MCF 10A (cell line): ENCODE data around the gene LARGE2. TPM values are rescaled to one million over a fixed set of nuclear protein-coding genes. Genes with fewer than 3 reads are reported as not detected.
A peak's percentile ranks its signal among the peaks of the same experiment; 100 is the strongest.

Experiments
- BruUV-seq: library from RNA; stranded (reverse); fragments of 400-500 nt; replicated peaks from 2 replicates; lab custom pipeline; 2021; lab: Mats Ljungman, UMichigan
- CTCF ChIA-PET: fragments of 300-600 bp; sonication (Branson Sonifier 250); formaldehyde crosslinking; extraction: SDS; loops from one replicate; lab custom pipeline; 2021; ENCODE audit warnings: antibody characterized with exemption, inconsistent platforms; lab: Yijun Ruan, JAX
- POLR2A ChIA-PET: fragments of 300-600, 350-650 bp; sonication (Branson Sonifier 250); formaldehyde crosslinking; extraction: SDS; loops from one replicate; lab custom pipeline; 2020; ENCODE audit warnings: antibody characterized with exemption, inconsistent platforms; lab: Yijun Ruan, JAX
- DNase-seq: peaks from one replicate; pipeline ENCODE4 v3.0.0-alpha.2; 2018; ENCODE audit not compliant: unreplicated experiment
- H3K27ac Mint-ChIP-seq: one replicate; pipeline ENCODE4 v1.8.0; 2022; ENCODE audit warnings: mild to moderate bottlenecking, low read depth, mixed read lengths; ENCODE audit not compliant: unreplicated experiment
- H3K27me3 Mint-ChIP-seq: one replicate; pipeline ENCODE4 v1.8.0; 2022; ENCODE audit warnings: mixed read lengths; ENCODE audit not compliant: insufficient read depth, unreplicated experiment
- H3K36me3 Mint-ChIP-seq: one replicate; pipeline ENCODE4 v1.8.0; 2022; ENCODE audit warnings: mild to moderate bottlenecking, moderate library complexity, mixed read lengths; ENCODE audit not compliant: insufficient read depth, unreplicated experiment
- H3K4me1 Mint-ChIP-seq: one replicate; pipeline ENCODE4 v1.8.0; 2022; ENCODE audit warnings: mixed read lengths; ENCODE audit not compliant: insufficient read depth, unreplicated experiment
- H3K4me3 Mint-ChIP-seq: one replicate; pipeline ENCODE4 v1.8.0; 2022; ENCODE audit warnings: mild to moderate bottlenecking, moderate library complexity, mixed read lengths; ENCODE audit not compliant: unreplicated experiment
- H3K9me3 Mint-ChIP-seq: one replicate; pipeline ENCODE4 v1.8.0; 2022; ENCODE audit warnings: mixed read lengths; ENCODE audit not compliant: unreplicated experiment
- intact Hi-C: fragments of 100-400 bp; cut with micrococcal nuclease; formaldehyde crosslinking; loops from 2 replicates; pipeline ENCODE4 v1.14.1; 2022
- total RNA-seq: library from RNA; stranded (reverse); gene quantifications from 2 replicates; pipeline ENCODE4 v1.2.3, GENCODE V29; 2022
- TF ChIP-seq, protein P1 (sequence below): fragments of 200-600 bp; IDR thresholded peaks from one replicate; pipeline ENCODE4 v1.8.0; 2022; ENCODE audit warnings: antibody characterized with exemption, mild to moderate bottlenecking; ENCODE audit not compliant: unreplicated experiment

Gene LARGE2
- total RNA-seq, 1 experiment from 2014 or later = 0.91 TPM

DNA sequence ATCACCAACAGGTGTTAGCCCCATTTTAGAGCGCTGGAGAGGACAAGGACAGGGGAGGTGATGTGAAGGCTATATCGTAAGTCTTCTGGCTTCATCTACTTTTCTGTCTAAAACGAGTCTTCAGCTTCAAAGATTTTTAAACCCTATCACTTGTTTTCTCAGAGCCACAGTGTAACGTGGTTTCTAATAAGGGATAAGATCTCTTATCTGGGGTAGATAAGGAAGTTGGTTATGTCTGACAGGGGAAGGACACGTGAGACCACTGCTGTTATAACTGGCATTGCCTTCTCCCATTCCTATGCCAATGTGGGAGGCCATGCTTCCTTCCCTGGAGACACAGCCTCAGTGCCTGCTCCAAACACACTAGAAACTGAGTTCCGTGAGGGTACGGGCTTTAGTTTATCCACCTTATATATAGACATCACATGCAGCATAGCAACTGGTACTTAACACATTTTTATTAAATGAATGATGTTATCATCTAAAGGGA, 39.3 kb downstream of the LARGE2 start:
- H3K4me3 Mint-ChIP-seq = no peak overlapping the region
- peaks cover 29% of the 10 kb centered on the region for H3K36me3 Mint-ChIP-seq
- CTCF ChIA-PET = interaction anchor here (1.2 kb wide), 1 partner anchor 45 kb away, joined by 3 read pairs; no protein-coding TSS in a partner anchor
- H3K4me1 Mint-ChIP-seq = peaks cover 13% of the 10 kb centered on the region
- POLR2A ChIA-PET = no interaction called here
- DNase-seq = no peak
- no peaks in the 10 kb centered on the region for H3K9me3 Mint-ChIP-seq
- H3K27me3 Mint-ChIP-seq = no peaks in the 10 kb centered on the region
- TF ChIP-seq, protein P1, sequence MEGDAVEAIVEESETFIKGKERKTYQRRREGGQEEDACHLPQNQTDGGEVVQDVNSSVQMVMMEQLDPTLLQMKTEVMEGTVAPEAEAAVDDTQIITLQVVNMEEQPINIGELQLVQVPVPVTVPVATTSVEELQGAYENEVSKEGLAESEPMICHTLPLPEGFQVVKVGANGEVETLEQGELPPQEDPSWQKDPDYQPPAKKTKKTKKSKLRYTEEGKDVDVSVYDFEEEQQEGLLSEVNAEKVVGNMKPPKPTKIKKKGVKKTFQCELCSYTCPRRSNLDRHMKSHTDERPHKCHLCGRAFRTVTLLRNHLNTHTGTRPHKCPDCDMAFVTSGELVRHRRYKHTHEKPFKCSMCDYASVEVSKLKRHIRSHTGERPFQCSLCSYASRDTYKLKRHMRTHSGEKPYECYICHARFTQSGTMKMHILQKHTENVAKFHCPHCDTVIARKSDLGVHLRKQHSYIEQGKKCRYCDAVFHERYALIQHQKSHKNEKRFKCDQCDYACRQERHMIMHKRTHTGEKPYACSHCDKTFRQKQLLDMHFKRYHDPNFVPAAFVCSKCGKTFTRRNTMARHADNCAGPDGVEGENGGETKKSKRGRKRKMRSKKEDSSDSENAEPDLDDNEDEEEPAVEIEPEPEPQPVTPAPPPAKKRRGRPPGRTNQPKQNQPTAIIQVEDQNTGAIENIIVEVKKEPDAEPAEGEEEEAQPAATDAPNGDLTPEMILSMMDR = no peak
- intact Hi-C loops = no loop called here
- no TSS peak for BruUV-seq
- H3K27ac Mint-ChIP-seq = no peak overlapping the region

DNA sequence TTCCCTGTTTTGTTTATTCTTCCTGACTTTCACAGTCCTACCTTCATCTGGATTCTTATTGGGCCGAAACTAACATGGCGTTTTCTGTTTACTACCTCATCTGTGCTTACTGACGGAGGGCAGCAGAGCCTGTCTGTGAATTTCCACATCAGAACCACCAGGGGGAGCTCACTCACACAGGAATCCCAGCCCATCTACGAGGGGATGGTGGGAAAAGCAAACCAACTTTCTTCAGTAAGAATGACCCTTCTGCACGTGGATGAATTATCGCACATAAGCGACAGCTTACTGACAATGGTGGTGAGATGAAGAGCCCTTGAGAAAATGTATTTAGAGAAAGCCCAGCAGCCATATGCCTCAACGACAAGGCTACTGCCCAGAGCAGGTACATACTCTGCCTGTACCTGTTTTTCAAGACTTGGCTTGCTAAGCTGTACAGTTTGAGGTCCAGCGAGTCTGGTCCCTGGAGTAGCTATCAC, 42.5 kb downstream of the LARGE2 start:
- ChIA-PET POLR2A (interaction anchor here (0.5 to 4.5 kb wide), 15 partner anchors 10 to 871 kb away, joined by 3 to 18 read pairs (median 3); partner anchors contain the start of gene PHF21A), CTCF (interaction anchor here (0.6 to 3.7 kb wide), 56 partner anchors 9 to 1509 kb away, joined by 3 to 64 read pairs (median 4); no protein-coding TSS in a partner anchor)
- Mint-ChIP-seq H3K27ac (no peak overlapping the region), H3K9me3 (no peaks in the 10 kb centered on the region), H3K36me3 (peaks cover 40% of the 10 kb centered on the region), H3K4me1 (peaks cover 6% of the 10 kb centered on the region), H3K27me3 (no peaks in the 10 kb centered on the region), H3K4me3 (no peak overlapping the region)
- no TSS peak for BruUV-seq
- intact Hi-C loops = loop anchor here (1.0 to 2.0 kb wide), 4 partner anchors 41 to 343 kb away; no protein-coding TSS in a partner anchor
- peak; percentile 73 for DNase-seq
- TF ChIP-seq, protein P1 = peak; percentile 75

DNA sequence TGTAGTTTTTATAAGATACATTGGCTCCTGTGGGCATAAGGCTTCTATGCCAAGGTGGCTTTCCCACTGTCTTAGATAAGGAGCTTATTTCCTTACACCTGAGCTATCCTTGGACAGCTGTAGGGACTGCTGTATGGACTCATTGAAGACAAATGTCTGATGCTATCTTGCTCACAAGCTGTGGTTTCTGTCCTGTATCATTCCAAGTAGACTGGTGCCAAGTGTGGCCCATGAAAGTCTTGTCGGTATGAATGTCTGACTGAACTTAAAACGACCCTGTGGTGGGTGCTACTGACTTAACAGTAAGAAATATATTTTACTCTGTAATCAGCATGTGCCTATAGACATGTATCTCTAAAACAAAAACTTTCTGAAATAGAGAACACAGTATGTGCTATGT, 45.0 kb downstream of the LARGE2 start:
- Mint-ChIP-seq H3K9me3 (no peaks in the 10 kb centered on the region), H3K4me3 (no peak overlapping the region), H3K27ac (no peak overlapping the region), H3K27me3 (no peaks in the 10 kb centered on the region), H3K4me1 (no peaks in the 10 kb centered on the region), H3K36me3 (peaks cover 38% of the 10 kb centered on the region)
- no peak for DNase-seq
- TF ChIP-seq, protein P1 = no peak
- intact Hi-C loops = no loop called here
- CTCF ChIA-PET = interaction anchor here (0.6 to 1.6 kb wide), 8 partner anchors 10 to 570 kb away, joined by 3 to 8 read pairs (median 3); no protein-coding TSS in a partner anchor
- POLR2A ChIA-PET = interaction anchor here (1.5 kb wide), 1 partner anchor 16 kb away, joined by 3 read pairs; no protein-coding TSS in a partner anchor
- BruUV-seq = no TSS peak

DNA sequence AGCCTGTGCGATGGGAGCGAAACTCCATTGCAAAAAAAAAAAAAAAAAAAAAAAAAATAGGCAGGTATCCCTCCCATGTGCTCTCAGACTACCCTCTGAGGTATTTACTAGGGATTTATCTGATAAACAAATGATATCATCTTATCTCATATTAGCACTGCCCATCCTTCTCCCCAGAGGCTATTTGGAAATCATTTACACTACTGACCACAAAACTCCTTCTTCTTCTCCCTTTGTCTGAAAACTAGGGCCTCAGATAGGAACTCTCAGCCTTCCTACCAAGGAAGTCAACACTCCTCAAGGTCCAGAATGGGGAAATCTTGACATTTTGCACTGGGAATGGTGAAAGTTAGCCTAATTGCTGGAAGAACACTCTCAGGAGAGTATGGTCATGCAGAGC, 46.4 kb downstream of the LARGE2 start:
- Mint-ChIP-seq H3K9me3 (no peaks in the 10 kb centered on the region), H3K27me3 (no peaks in the 10 kb centered on the region), H3K4me3 (no peak overlapping the region), H3K27ac (no peak overlapping the region), H3K4me1 (no peaks in the 10 kb centered on the region), H3K36me3 (peaks cover 41% of the 10 kb centered on the region)
- ChIA-PET CTCF (interaction anchor here (0.7 kb wide), 1 partner anchor 35 kb away, joined by 3 read pairs; no protein-coding TSS in a partner anchor), POLR2A (interaction anchor here (1.2 to 2.1 kb wide), 3 partner anchors 11 to 35 kb away, joined by 4 to 8 read pairs (median 4); no protein-coding TSS in a partner anchor)
- BruUV-seq = no TSS peak
- DNase-seq = no peak
- intact Hi-C loops = no loop called here
- TF ChIP-seq, protein P1 = no peak
